Neuronal stem cell (in vitro differentiated cells): ENCODE data around the gene RASSF5.

Experiments used
- DNase-seq: peaks from one replicate; pipeline ENCODE4 v3.0.0-alpha.2; 2013; ENCODE audit warnings: low spot score
- H2AFZ ChIP-seq: one replicate; pipeline ENCODE4 v1.6.1; 2013; ENCODE audit warnings: mild to moderate bottlenecking, low read length, inconsistent platforms
- H2AK5ac ChIP-seq: 2 replicates; pipeline ENCODE4 v1.6.1; 2013; ENCODE audit warnings: low read depth, mild to moderate bottlenecking, inconsistent platforms, low read length, moderate library complexity, mixed read lengths
- H2BK120ac ChIP-seq: 2 replicates; pipeline ENCODE4 v1.6.1; 2013; ENCODE audit warnings: low read depth, mild to moderate bottlenecking, inconsistent platforms, low read length, moderate library complexity, mixed read lengths
- H2BK12ac ChIP-seq: one replicate; pipeline ENCODE4 v1.6.1; 2013; ENCODE audit warnings: low read length, inconsistent platforms
- H2BK15ac ChIP-seq: 2 replicates; pipeline ENCODE4 v1.6.1; 2013; ENCODE audit warnings: mild to moderate bottlenecking, low read length, inconsistent platforms, mixed read lengths
- H2BK5ac ChIP-seq: one replicate; pipeline ENCODE4 v1.6.1; 2013; ENCODE audit warnings: inconsistent platforms, mild to moderate bottlenecking, low read length, moderate library complexity
- H3K14ac ChIP-seq: one replicate; pipeline ENCODE4 v1.6.1; 2013; ENCODE audit warnings: low read length, inconsistent platforms
- H3K18ac ChIP-seq: 2 replicates; pipeline ENCODE4 v1.6.1; 2013; ENCODE audit warnings: low read length, inconsistent platforms
- H3K23ac ChIP-seq: 2 replicates; pipeline ENCODE4 v1.6.1; 2013; ENCODE audit warnings: low read depth, mild to moderate bottlenecking, mixed read lengths, low read length, inconsistent platforms; ENCODE audit not compliant: poor library complexity
- H3K27ac ChIP-seq: replicated peaks from 3 replicates; pipeline ENCODE4 v1.5.1; 2013; ENCODE audit warnings: low read length, inconsistent platforms
- H3K27me3 ChIP-seq, 3 experiments: 2 replicates each; pipeline ENCODE4 v1.6.1; 2013; ENCODE audit warnings: low read length in 3 of 3, mild to moderate bottlenecking in 2 of 3, inconsistent platforms in 1 of 3, low read depth in 1 of 3, mixed read lengths in 1 of 3, moderate library complexity in 1 of 3; ENCODE audit not compliant: control insufficient read depth in 3 of 3, insufficient read depth in 3 of 3
- H3K36me3 ChIP-seq, 2 donors: replicated peaks in 1 of 2; 2 replicates each; pipeline ENCODE4 v1.6.1; 2013; ENCODE audit warnings: low read length in 2 of 2; ENCODE audit not compliant: control insufficient read depth in 2 of 2, insufficient read depth in 2 of 2
- H3K4ac ChIP-seq: 2 replicates; pipeline ENCODE4 v1.6.1; 2013; ENCODE audit warnings: inconsistent platforms, mild to moderate bottlenecking, low read length, moderate library complexity
- H3K4me1 ChIP-seq, 2 donors: 1 replicate in 1 of 2; 2 replicates in 1 of 2; pipeline ENCODE4 v1.6.1; 2013; ENCODE audit warnings: low read length in 2 of 2, low read depth in 1 of 2; ENCODE audit not compliant: control insufficient read depth in 2 of 2, insufficient read depth in 1 of 2
- H3K4me2 ChIP-seq: one replicate; pipeline ENCODE4 v1.6.1; 2013; ENCODE audit warnings: mild to moderate bottlenecking, low read length, inconsistent platforms; ENCODE audit not compliant: insufficient read depth, poor library complexity, severe bottlenecking
- H3K4me3 ChIP-seq, 2 donors: 2 replicates each; pipeline ENCODE4 v1.5.1; 2013; ENCODE audit warnings: low read length in 2 of 2, mild to moderate bottlenecking in 2 of 2, inconsistent platforms in 1 of 2, moderate library complexity in 1 of 2
- H3K79me1 ChIP-seq: one replicate; pipeline ENCODE4 v1.6.1; 2013; ENCODE audit warnings: low read depth, mild to moderate bottlenecking, inconsistent platforms, low read length, moderate library complexity
- H3K9ac ChIP-seq: one replicate; pipeline ENCODE4 v1.6.1; 2013; ENCODE audit warnings: mild to moderate bottlenecking, low read depth, low read length, inconsistent platforms; ENCODE audit not compliant: poor library complexity
- H3K9me3 ChIP-seq, 2 donors: replicated peaks in 1 of 2; 2 replicates each; pipeline versions ENCODE3 to v1.6.1; 2013; ENCODE audit warnings: low read length in 2 of 2, mild to moderate bottlenecking in 2 of 2, inconsistent platforms in 1 of 2, low read depth in 1 of 2, mixed read lengths in 1 of 2, moderate library complexity in 1 of 2; ENCODE audit not compliant: control insufficient read depth in 2 of 2, insufficient read depth in 1 of 2
- H4K8ac ChIP-seq: one replicate; pipeline ENCODE4 v1.6.1; 2013; ENCODE audit warnings: low read depth, mild to moderate bottlenecking, inconsistent platforms, low read length, moderate library complexity
- H4K91ac ChIP-seq: one replicate; pipeline ENCODE4 v1.6.1; 2013; ENCODE audit warnings: low read length, low read depth, mild to moderate bottlenecking, inconsistent platforms; ENCODE audit not compliant: poor library complexity
- WGBS, 2 donors: extraction: QIAGEN DNeasy Blood & Tissue Kit; methylation state at CpG; one replicate each; pipeline ENCODE4 v1.1.7; 2013; ENCODE audit warnings: missing lambda C conversion rate in 2 of 2, mixed read lengths in 1 of 2; ENCODE audit not compliant: insufficient read length in 2 of 2, insufficient replicate concordance in 1 of 2; ENCODE audit errors: extremely low coverage in 2 of 2; 5-methylcytosine and 5-hydroxymethylcytosine counted together

The RASSF5 gene

DNA sequence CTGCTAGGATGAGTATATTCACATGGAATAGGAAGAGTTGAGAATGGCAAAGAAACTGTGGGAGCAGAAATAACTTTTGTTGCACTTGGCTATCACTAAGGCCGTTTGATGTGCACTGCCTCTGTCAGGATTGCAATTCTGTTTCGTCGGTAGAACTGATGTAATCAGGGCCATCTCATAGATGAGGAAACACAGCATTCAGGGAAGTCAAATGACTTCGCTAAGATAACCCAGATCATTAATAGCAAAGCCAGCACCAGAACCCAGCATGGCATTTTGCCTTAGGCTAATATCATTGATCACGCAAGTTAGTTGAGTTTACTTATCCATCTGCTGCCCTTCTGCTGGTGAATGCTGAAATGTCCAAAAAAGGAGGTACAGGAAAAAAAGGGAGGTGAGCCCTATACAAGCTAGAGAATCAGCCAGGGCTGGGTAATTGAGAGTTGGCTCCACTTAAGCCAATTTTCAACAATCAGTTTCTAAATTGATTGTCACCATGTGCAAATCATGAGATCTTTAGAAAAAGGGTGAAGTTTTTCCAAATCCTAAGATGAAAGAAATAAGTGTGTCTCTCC, 7.6 kb downstream of the RASSF5 start:
- Histone ChIP-seq H4K8ac (no peak overlapping the region), H3K18ac (no peak overlapping the region), H2BK5ac (no peak overlapping the region), H3K4me1 (peaks cover 5 to 17% of the 10 kb centered on the region in 2 donors), H3K9me3 (no peaks in the 10 kb centered on the region), H3K4me3 (no peak overlapping the region), H3K4me2 (no peak overlapping the region), H3K4ac (no peak overlapping the region), H2AFZ (no peak overlapping the region), H4K91ac (no peak overlapping the region), H2AK5ac (no peak overlapping the region), H3K14ac (no peak overlapping the region), H2BK12ac (no peak overlapping the region), H3K23ac (no peak overlapping the region), H3K9ac (no peak overlapping the region), H3K36me3 (no peaks in the 10 kb centered on the region), H3K27ac (no peak overlapping the region), H3K79me1 (no peaks in the 10 kb centered on the region), H3K27me3 (peaks cover 0 to 71% (median 4%) of the 10 kb centered on the region in 3 experiments), H2BK15ac (no peak overlapping the region), H2BK120ac (no peak overlapping the region)
- no CpG with 5 or more reads among the region's 5 CpGs for WGBS, 2 donors
- DNase-seq: no peak

DNA sequence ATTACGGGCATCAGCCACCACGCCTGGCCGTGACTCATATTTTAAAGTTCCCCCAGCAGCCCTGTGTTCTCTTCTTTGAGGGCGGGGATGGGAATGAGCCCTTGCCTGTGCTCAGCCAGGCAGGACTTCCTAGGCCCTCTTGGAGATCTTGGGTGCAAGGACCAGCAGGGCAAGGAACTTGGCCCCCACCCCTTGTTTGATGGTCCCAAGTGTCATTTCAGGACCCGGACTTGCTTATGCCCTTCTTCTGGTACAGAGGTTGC, 9.3 kb downstream of the RASSF5 start:
- DNase-seq: no peak
- H3K36me3 ChIP-seq: no peaks in the 10 kb centered on the region
- H3K79me1 ChIP-seq: no peaks in the 10 kb centered on the region
- H2BK12ac ChIP-seq: no peak overlapping the region
- no peak overlapping the region for H3K4ac ChIP-seq
- H2BK120ac ChIP-seq: no peak overlapping the region
- no peaks in the 10 kb centered on the region for H3K9me3 ChIP-seq
- no peak overlapping the region for H3K14ac ChIP-seq
- H2AFZ ChIP-seq: no peak overlapping the region
- H4K91ac ChIP-seq: no peak overlapping the region
- H3K27me3 ChIP-seq: peaks cover 0 to 53% (median 2%) of the 10 kb centered on the region in 3 experiments
- no peak overlapping the region for H2BK15ac ChIP-seq
- H3K4me2 ChIP-seq: no peak overlapping the region
- no CpG with 5 or more reads among the region's 5 CpGs for WGBS, 2 donors
- H4K8ac ChIP-seq: no peak overlapping the region
- no peak overlapping the region for H3K27ac ChIP-seq
- H3K4me3 ChIP-seq: no peak overlapping the region
- no peak overlapping the region for H2BK5ac ChIP-seq
- H3K9ac ChIP-seq: no peak overlapping the region
- H3K23ac ChIP-seq: no peak overlapping the region
- H3K4me1 ChIP-seq: peaks cover 6 to 17% of the 10 kb centered on the region in 2 donors
- no peak overlapping the region for H2AK5ac ChIP-seq
- H3K18ac ChIP-seq: no peak overlapping the region

DNA sequence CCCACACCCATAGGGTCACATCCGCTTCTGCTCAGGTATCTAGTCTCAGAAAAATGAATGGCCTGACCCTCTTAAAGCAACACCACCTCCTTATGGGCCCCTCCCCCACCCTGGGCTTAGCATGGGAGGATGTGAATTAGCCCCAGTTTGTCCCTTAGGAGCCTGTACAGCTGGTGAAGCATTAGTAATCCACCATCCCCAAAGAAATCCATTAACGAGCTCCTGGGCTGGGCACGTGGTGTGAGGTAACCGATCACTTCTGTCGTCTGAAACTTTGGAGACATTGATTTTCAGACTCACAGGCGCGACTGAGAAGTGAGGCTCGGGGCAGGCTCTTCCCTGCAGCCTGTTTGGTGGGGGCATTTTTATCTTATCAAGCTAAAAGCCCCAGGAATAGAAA, 10.5 kb downstream of the RASSF5 start:
- H2AFZ ChIP-seq: no peak overlapping the region
- no peaks in the 10 kb centered on the region for H3K36me3 ChIP-seq
- no peak overlapping the region for H3K4me3 ChIP-seq
- H3K4me1 ChIP-seq: peaks cover 2 to 5% of the 10 kb centered on the region in 2 donors
- H3K18ac ChIP-seq: no peak overlapping the region
- peaks cover 0 to 50% (median 2%) of the 10 kb centered on the region in 3 experiments for H3K27me3 ChIP-seq
- no peak for DNase-seq
- no peaks in the 10 kb centered on the region for H3K9me3 ChIP-seq
- H3K79me1 ChIP-seq: no peaks in the 10 kb centered on the region
- H4K8ac ChIP-seq: no peak overlapping the region
- H3K4me2 ChIP-seq: no peak overlapping the region
- H3K4ac ChIP-seq: no peak overlapping the region
- H3K14ac ChIP-seq: no peak overlapping the region
- no peak overlapping the region for H2BK120ac ChIP-seq
- no peak overlapping the region for H2AK5ac ChIP-seq
- H2BK15ac ChIP-seq: no peak overlapping the region
- H3K23ac ChIP-seq: no peak overlapping the region
- no peak overlapping the region for H3K27ac ChIP-seq
- H3K9ac ChIP-seq: no peak overlapping the region
- no peak overlapping the region for H2BK5ac ChIP-seq
- H4K91ac ChIP-seq: no peak overlapping the region
- H2BK12ac ChIP-seq: no peak overlapping the region
- WGBS, 2 donors: no CpG with 5 or more reads among the region's 8 CpGs

- H2BK12ac ChIP-seq: no peak overlapping the region
- no peak overlapping the region for H3K4me2 ChIP-seq
- no peaks in the 10 kb centered on the region for H3K79me1 ChIP-seq
- H3K9me3 ChIP-seq: no peaks in the 10 kb centered on the region
- H3K18ac ChIP-seq: no peak overlapping the region
- no peak overlapping the region for H2BK5ac ChIP-seq
- H3K9ac ChIP-seq: no peak overlapping the region
- H3K4me3 ChIP-seq: no peak overlapping the region
- H2AFZ ChIP-seq: no peak overlapping the region
- H2BK120ac ChIP-seq: no peak overlapping the region
- no peak overlapping the region for H4K91ac ChIP-seq
- no peak overlapping the region for H3K23ac ChIP-seq
- WGBS, 2 donors: no CpG with 5 or more reads among the region's 18 CpGs
- H3K27ac ChIP-seq: no peak overlapping the region
- DNase-seq: no peak
- peaks cover 0 to 46% (median 2%) of the 10 kb centered on the region in 3 experiments for H3K27me3 ChIP-seq
- no peak overlapping the region for H4K8ac ChIP-seq
- H3K14ac ChIP-seq: no peak overlapping the region
- H3K36me3 ChIP-seq: no peaks in the 10 kb centered on the region
- no peak overlapping the region for H2BK15ac ChIP-seq
- H2AK5ac ChIP-seq: no peak overlapping the region
- peaks cover 2 to 4% of the 10 kb centered on the region in 2 donors for H3K4me1 ChIP-seq
- no peak overlapping the region for H3K4ac ChIP-seq
Measured at GRCh38 chr1:206518206-206518605, 10.9 kb downstream of the RASSF5 start.
